Smooth muscle cell of the umbilical artery (primary cell): ENCODE results near the gene ERP29. TPM values are rescaled to one million over a fixed set of nuclear protein-coding genes. Genes with fewer than 3 reads are reported as not detected.

Source experiments
- total RNA-seq: library from RNA; depleted of rRNA; stranded (reverse); fragments of >200 nt; gene quantifications from 2 replicates; pipeline ENCODE4 v1.2.3, GENCODE V29; 2014

Gene ERP29
- 66.8 and 121 TPM in 2 replicates for total RNA-seq

GRCh38 chr12:112012775-112013600, at the start of gene ERP29, which contains the start of gene TMEM116:
ERP29 (plus strand) TSS chr12:112013426; CDS start chr12:112013466, 40 bp downstream.
TMEM116 (minus strand) TSS chr12:112013165; CDS start chr12:112005270, 7,895 bp downstream.

Other genes with a start within 250 kb of the ERP29 start
- gene ALDH2, start 246.5 kb upstream of the ERP29 start, total RNA-seq, result 24.1 and 30.3 TPM in 2 replicates
- 29.1 and 41.1 TPM in 2 replicates for gene MAPKAPK5, start 171.2 kb upstream of the ERP29 start, total RNA-seq
- 6.7 and 7.4 TPM in 2 replicates for gene TMEM116, start 261 bp upstream of the ERP29 start, total RNA-seq
- gene NAA25, start 95.4 kb downstream of the ERP29 start, total RNA-seq, result 21.7 and 41.3 TPM in 2 replicates
- gene TRAFD1, start 112.1 kb downstream of the ERP29 start, total RNA-seq, result 40.9 and 42.8 TPM in 2 replicates